Parathyroid adenoma (tissue), 2 donors: ENCODE results near the gene CTXND2.
A peak's percentile ranks its signal among the peaks of the same experiment; 100 is the strongest.

Experiments
- H2AFZ ChIP-seq: fragments of 300-600 bp; sonication (generic); one replicate; pipeline ENCODE4 v1.7.0; 2017; ENCODE audit warnings: antibody characterized with exemption, mild to moderate bottlenecking
- H3K27ac ChIP-seq: fragments of 300-600 bp; sonication (generic); one replicate; pipeline ENCODE4 v1.7.0; 2017
- H3K27me3 ChIP-seq: fragments of 300-600 bp; sonication (generic); one replicate; pipeline ENCODE4 v1.7.0; 2017; ENCODE audit warnings: low read length; ENCODE audit not compliant: control insufficient read depth, insufficient read depth
- H3K36me3 ChIP-seq: fragments of 300-600 bp; sonication (generic); one replicate; pipeline ENCODE4 v1.7.0; 2017; ENCODE audit warnings: low read length; ENCODE audit not compliant: control insufficient read depth, insufficient read depth
- H3K4me1 ChIP-seq: fragments of 300-600 bp; sonication (generic); one replicate; pipeline ENCODE4 v1.7.0; 2017; ENCODE audit warnings: control low read depth
- H3K4me2 ChIP-seq: fragments of 300-600 bp; sonication (generic); one replicate; pipeline ENCODE4 v1.7.0; 2017; ENCODE audit warnings: low read length
- H3K4me3 ChIP-seq: fragments of 300-600 bp; sonication (generic); one replicate; pipeline ENCODE4 v1.7.0; 2017; ENCODE audit warnings: low read depth, low read length
- H3K79me2 ChIP-seq: fragments of 300-600 bp; sonication (generic); one replicate; pipeline ENCODE4 v1.7.0; 2017; ENCODE audit warnings: control low read depth
- H3K9ac ChIP-seq: fragments of 300-600 bp; sonication (generic); one replicate; pipeline ENCODE4 v1.7.0; 2017; ENCODE audit warnings: mild to moderate bottlenecking
- H3K9me3 ChIP-seq: fragments of 300-600 bp; sonication (generic); one replicate; pipeline ENCODE4 v1.7.0; 2017; ENCODE audit warnings: low read length; ENCODE audit not compliant: control insufficient read depth
- CTCF ChIP-seq: fragments of 300-600 bp; sonication (generic); IDR thresholded peaks from one replicate; pipeline ENCODE4 v1.7.0; 2017; ENCODE audit warnings: antibody characterized with exemption, mild to moderate bottlenecking
- donor health status: primary hyperparathyroidism.

CTXND2 gene

GRCh38 chr1:150909585-150910180 is 22.7 kb downstream of the CTXND2 start:
- H3K4me2 ChIP-seq, result no peak overlapping the region
- no peaks in the 10 kb centered on the region for H3K4me1 ChIP-seq
- H3K9me3 ChIP-seq, result no peaks in the 10 kb centered on the region
- no peaks in the 10 kb centered on the region for H3K36me3 ChIP-seq
- H3K27me3 ChIP-seq, result no peaks in the 10 kb centered on the region
- H3K27ac ChIP-seq, result no peak overlapping the region
- H3K9ac ChIP-seq, result no peak overlapping the region
- H3K4me3 ChIP-seq, result no peak overlapping the region
- H3K79me2 ChIP-seq, result no peaks in the 10 kb centered on the region
- no peak for TF ChIP-seq CTCF
- no peak overlapping the region for H2AFZ ChIP-seq

GRCh38 chr1:150912623-150913022 is 25.7 kb downstream of the CTXND2 start:
- no peak overlapping the region for H3K4me3 ChIP-seq
- no peak overlapping the region for H3K27ac ChIP-seq
- TF ChIP-seq CTCF, result no peak
- H3K36me3 ChIP-seq, result no peaks in the 10 kb centered on the region
- no peak overlapping the region for H2AFZ ChIP-seq
- no peak overlapping the region for H3K9ac ChIP-seq
- H3K4me2 ChIP-seq, result no peak overlapping the region
- no peaks in the 10 kb centered on the region for H3K4me1 ChIP-seq
- H3K27me3 ChIP-seq, result no peaks in the 10 kb centered on the region
- no peaks in the 10 kb centered on the region for H3K79me2 ChIP-seq
- no peaks in the 10 kb centered on the region for H3K9me3 ChIP-seq

GRCh38 chr1:150917387-150917786 is 30.5 kb downstream of the CTXND2 start:
- Histone ChIP-seq H3K27me3 (no peaks in the 10 kb centered on the region), H2AFZ (no peak overlapping the region), H3K9ac (no peak overlapping the region), H3K4me2 (no peak overlapping the region), H3K27ac (no peak overlapping the region), H3K36me3 (no peaks in the 10 kb centered on the region), H3K9me3 (no peaks in the 10 kb centered on the region), H3K79me2 (no peaks in the 10 kb centered on the region), H3K4me1 (no peaks in the 10 kb centered on the region), H3K4me3 (no peak overlapping the region)
- no peak for TF ChIP-seq CTCF

GRCh38 chr1:150922519-150922975 is 35.6 kb downstream of the CTXND2 start:
- Histone ChIP-seq H3K9ac (no peak overlapping the region), H3K36me3 (no peaks in the 10 kb centered on the region), H3K9me3 (no peaks in the 10 kb centered on the region), H3K27ac (no peak overlapping the region), H3K4me1 (no peaks in the 10 kb centered on the region), H3K79me2 (peaks cover 3% of the 10 kb centered on the region), H3K4me2 (no peak overlapping the region), H3K27me3 (no peaks in the 10 kb centered on the region), H3K4me3 (no peak overlapping the region), H2AFZ (no peak overlapping the region)
- TF ChIP-seq CTCF, result peak; percentile 49

- Histone ChIP-seq H3K36me3 (no peaks in the 10 kb centered on the region), H3K4me1 (no peaks in the 10 kb centered on the region), H3K9ac (no peak overlapping the region), H3K9me3 (no peaks in the 10 kb centered on the region), H3K4me3 (peak overlapping the region; percentile 91), H2AFZ (no peak overlapping the region), H3K27me3 (no peaks in the 10 kb centered on the region), H3K27ac (no peak overlapping the region), H3K79me2 (peaks cover 3% of the 10 kb centered on the region), H3K4me2 (no peak overlapping the region)
- TF ChIP-seq CTCF, result no peak
Observed at GRCh38 chr1:150925080-150925479, 38.1 kb downstream of the CTXND2 start.
